Breast epithelium (tissue), 3 donors: ENCODE measurements around the gene DYRK1B.

Source experiments
- POLR2A ChIP-seq: fragments of 450-650 bp; IDR thresholded peaks from one replicate; pipeline ENCODE4 v1.6.1; 2016; ENCODE audit warnings: antibody characterized with exemption, mild to moderate bottlenecking, moderate library complexity
- POLR2AphosphoS5 ChIP-seq, 3 donors: sonication (generic); formaldehyde crosslinking; IDR thresholded peaks; one replicate each; pipeline ENCODE4 v1.6.1; 2017; ENCODE audit warnings: antibody characterized with exemption in 3 of 3
- TF ChIP-seq, protein P1 (sequence below), 3 donors: fragments of 450-650 bp; IDR thresholded peaks; one replicate each; pipeline ENCODE4 v1.5.1; 2016 to 2017; ENCODE audit warnings: antibody characterized with exemption in 3 of 3, mild to moderate bottlenecking in 3 of 3, moderate library complexity in 3 of 3

GRCh38 chr19:39795001-39795400 lies 39.0 kb downstream of the DYRK1B start:
- TF ChIP-seq, protein P1, sequence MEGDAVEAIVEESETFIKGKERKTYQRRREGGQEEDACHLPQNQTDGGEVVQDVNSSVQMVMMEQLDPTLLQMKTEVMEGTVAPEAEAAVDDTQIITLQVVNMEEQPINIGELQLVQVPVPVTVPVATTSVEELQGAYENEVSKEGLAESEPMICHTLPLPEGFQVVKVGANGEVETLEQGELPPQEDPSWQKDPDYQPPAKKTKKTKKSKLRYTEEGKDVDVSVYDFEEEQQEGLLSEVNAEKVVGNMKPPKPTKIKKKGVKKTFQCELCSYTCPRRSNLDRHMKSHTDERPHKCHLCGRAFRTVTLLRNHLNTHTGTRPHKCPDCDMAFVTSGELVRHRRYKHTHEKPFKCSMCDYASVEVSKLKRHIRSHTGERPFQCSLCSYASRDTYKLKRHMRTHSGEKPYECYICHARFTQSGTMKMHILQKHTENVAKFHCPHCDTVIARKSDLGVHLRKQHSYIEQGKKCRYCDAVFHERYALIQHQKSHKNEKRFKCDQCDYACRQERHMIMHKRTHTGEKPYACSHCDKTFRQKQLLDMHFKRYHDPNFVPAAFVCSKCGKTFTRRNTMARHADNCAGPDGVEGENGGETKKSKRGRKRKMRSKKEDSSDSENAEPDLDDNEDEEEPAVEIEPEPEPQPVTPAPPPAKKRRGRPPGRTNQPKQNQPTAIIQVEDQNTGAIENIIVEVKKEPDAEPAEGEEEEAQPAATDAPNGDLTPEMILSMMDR (IDR thresholded peaks at IDR 0.05): no peak
- TF ChIP-seq POLR2A (no peak), POLR2AphosphoS5 (IDR thresholded peaks at IDR 0.05) (no peak)
